Hepatocyte (in vitro differentiated cells): ENCODE results near the gene MEI4.

Experiments
- EZH2phosphoT487 ChIP-seq: fragments of 200-600 bp; sonication (generic); IDR thresholded peaks from one replicate; pipeline ENCODE4 v1.6.1; 2018; ENCODE audit warnings: antibody characterized with exemption, mild to moderate bottlenecking, low read depth, moderate library complexity; ENCODE audit not compliant: unreplicated experiment, severe bottlenecking
- TF ChIP-seq, protein P1 (sequence below): fragments of 200-600 bp; sonication (generic); IDR thresholded peaks from 2 replicates; pipeline ENCODE4 v1.5.1; 2016; ENCODE audit warnings: antibody characterized with exemption, mild to moderate bottlenecking; ENCODE audit not compliant: poor library complexity

DNA sequence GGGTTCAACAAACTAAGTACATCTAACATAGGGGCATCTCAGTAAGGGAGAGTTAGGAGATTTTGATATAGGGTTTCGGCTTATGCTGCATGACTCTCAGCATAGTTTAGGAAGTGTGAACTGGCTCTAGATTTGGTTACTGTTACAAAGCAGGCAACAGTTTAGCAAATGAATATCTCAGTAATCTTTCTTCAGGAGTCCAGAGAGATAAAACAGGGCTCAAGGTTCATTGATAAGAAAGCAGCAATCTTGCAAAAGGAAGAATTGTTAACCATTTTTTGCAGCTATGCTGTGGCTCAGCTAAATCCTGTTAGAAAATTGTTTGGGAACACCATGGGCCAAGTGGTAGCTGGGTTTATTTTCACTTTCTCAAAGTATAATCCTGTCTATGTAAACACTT is 161.3 kb downstream of the MEI4 start:
- TF ChIP-seq, protein P1, sequence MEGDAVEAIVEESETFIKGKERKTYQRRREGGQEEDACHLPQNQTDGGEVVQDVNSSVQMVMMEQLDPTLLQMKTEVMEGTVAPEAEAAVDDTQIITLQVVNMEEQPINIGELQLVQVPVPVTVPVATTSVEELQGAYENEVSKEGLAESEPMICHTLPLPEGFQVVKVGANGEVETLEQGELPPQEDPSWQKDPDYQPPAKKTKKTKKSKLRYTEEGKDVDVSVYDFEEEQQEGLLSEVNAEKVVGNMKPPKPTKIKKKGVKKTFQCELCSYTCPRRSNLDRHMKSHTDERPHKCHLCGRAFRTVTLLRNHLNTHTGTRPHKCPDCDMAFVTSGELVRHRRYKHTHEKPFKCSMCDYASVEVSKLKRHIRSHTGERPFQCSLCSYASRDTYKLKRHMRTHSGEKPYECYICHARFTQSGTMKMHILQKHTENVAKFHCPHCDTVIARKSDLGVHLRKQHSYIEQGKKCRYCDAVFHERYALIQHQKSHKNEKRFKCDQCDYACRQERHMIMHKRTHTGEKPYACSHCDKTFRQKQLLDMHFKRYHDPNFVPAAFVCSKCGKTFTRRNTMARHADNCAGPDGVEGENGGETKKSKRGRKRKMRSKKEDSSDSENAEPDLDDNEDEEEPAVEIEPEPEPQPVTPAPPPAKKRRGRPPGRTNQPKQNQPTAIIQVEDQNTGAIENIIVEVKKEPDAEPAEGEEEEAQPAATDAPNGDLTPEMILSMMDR, result no peak
- TF ChIP-seq EZH2phosphoT487, result no peak
